ENCODE data around the gene FAM163A. TPM values are rescaled to one million over a fixed set of nuclear protein-coding genes. Genes with fewer than 3 reads are reported as not detected.

The FAM163A gene
- total and polyA plus RNA-seq, 2 donors from 2014 or later, result not detected

GRCh38 chr1:179820226-179820970 lies 77.3 kb downstream of the FAM163A start:
- FAIRE-seq (no peak), DNase-seq (peak in 2 of 5 donors; percentile 22 to 30)
- Histone ChIP-seq H3K27me3 (ENCODE audit: control insufficient read depth, insufficient read depth, low read length) (no peaks in the 10 kb centered on the region), H3K9me3 (ENCODE audit: control insufficient read depth in 2 of 3, insufficient read depth in 1 of 3, low read length in 3 of 3) (no peaks in the 10 kb centered on the region), H3K9ac (ENCODE audit: low read length in 3 of 3) (no peak overlapping the region), H3K4me3 (ENCODE audit: low read length in 3 of 3) (no peak overlapping the region), H3K4me1 (ENCODE audit: control insufficient read depth in 2 of 3, insufficient read depth in 2 of 3, low read depth in 1 of 3, low read length in 3 of 3) (peaks cover 0 to 4% (median 3%) of the 10 kb centered on the region in 3 donors), H3K36me3 (ENCODE audit: control insufficient read depth in 2 of 3, insufficient read depth in 3 of 3, low read length in 3 of 3) (no peaks in the 10 kb centered on the region), H3K27ac (ENCODE audit: low read depth in 2 of 2, low read length in 2 of 2) (no peak overlapping the region)
- intact Hi-C loops (cut with DNase I), result no loop called here
- TF ChIP-seq, protein P1, sequence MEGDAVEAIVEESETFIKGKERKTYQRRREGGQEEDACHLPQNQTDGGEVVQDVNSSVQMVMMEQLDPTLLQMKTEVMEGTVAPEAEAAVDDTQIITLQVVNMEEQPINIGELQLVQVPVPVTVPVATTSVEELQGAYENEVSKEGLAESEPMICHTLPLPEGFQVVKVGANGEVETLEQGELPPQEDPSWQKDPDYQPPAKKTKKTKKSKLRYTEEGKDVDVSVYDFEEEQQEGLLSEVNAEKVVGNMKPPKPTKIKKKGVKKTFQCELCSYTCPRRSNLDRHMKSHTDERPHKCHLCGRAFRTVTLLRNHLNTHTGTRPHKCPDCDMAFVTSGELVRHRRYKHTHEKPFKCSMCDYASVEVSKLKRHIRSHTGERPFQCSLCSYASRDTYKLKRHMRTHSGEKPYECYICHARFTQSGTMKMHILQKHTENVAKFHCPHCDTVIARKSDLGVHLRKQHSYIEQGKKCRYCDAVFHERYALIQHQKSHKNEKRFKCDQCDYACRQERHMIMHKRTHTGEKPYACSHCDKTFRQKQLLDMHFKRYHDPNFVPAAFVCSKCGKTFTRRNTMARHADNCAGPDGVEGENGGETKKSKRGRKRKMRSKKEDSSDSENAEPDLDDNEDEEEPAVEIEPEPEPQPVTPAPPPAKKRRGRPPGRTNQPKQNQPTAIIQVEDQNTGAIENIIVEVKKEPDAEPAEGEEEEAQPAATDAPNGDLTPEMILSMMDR (IDR thresholded peaks at IDR 0.05; ENCODE audit: borderline replicate concordance, extremely low read depth, insufficient read depth), result no peak

GRCh38 chr1:179821524-179821923 lies 78.4 kb downstream of the FAM163A start:
- Histone ChIP-seq H3K4me3 (ENCODE audit: low read length in 3 of 3) (no peak overlapping the region), H3K9me3 (ENCODE audit: control insufficient read depth in 2 of 3, insufficient read depth in 1 of 3, low read length in 3 of 3) (no peaks in the 10 kb centered on the region), H3K36me3 (ENCODE audit: control insufficient read depth in 2 of 3, insufficient read depth in 3 of 3, low read length in 3 of 3) (no peaks in the 10 kb centered on the region), H3K27ac (ENCODE audit: low read depth in 2 of 2, low read length in 2 of 2) (no peak overlapping the region), H3K27me3 (ENCODE audit: control insufficient read depth, insufficient read depth, low read length) (no peaks in the 10 kb centered on the region), H3K4me1 (ENCODE audit: control insufficient read depth in 2 of 3, insufficient read depth in 2 of 3, low read depth in 1 of 3, low read length in 3 of 3) (no peaks in the 10 kb centered on the region), H3K9ac (ENCODE audit: low read length in 3 of 3) (no peak overlapping the region)
- DNase-seq (peak in 2 of 5 donors; percentile 16 to 49), FAIRE-seq (no peak)
- TF ChIP-seq, protein P1 (IDR thresholded peaks at IDR 0.05; ENCODE audit: borderline replicate concordance, extremely low read depth, insufficient read depth), result no peak
- intact Hi-C loops (cut with DNase I), result no loop called here

DNA sequence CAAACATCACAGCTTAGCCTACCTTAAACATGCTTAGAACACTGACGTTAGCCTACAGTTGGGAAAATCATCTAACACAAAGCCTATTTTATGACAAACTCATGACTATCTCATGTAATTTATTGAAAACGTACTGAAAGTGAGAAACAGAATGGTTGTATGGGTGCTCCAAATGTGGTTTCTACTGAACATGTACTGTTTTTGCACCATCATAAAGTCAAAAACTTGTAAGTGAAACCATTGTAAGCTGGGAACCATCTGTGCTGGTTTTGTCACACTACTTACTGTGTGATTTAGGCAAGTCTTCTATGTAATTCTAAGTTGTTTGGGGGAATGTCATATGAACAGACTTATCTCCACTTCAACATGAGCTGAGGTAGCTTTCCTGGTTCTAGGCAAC lies 79.0 kb downstream of the FAM163A start:
- TF ChIP-seq, protein P1 (IDR thresholded peaks at IDR 0.05; ENCODE audit: borderline replicate concordance, extremely low read depth, insufficient read depth), result no peak
- DNase-seq (no peak), FAIRE-seq (no peak)
- Histone ChIP-seq H3K4me3 (ENCODE audit: low read length in 3 of 3) (no peak overlapping the region), H3K27me3 (ENCODE audit: control insufficient read depth, insufficient read depth, low read length) (no peaks in the 10 kb centered on the region), H3K36me3 (ENCODE audit: control insufficient read depth in 2 of 3, insufficient read depth in 3 of 3, low read length in 3 of 3) (no peaks in the 10 kb centered on the region), H3K27ac (ENCODE audit: low read depth in 2 of 2, low read length in 2 of 2) (no peak overlapping the region), H3K9ac (ENCODE audit: low read length in 3 of 3) (no peak overlapping the region), H3K4me1 (ENCODE audit: control insufficient read depth in 2 of 3, insufficient read depth in 2 of 3, low read depth in 1 of 3, low read length in 3 of 3) (no peaks in the 10 kb centered on the region), H3K9me3 (ENCODE audit: control insufficient read depth in 2 of 3, insufficient read depth in 1 of 3, low read length in 3 of 3) (no peaks in the 10 kb centered on the region)
- intact Hi-C loops (cut with DNase I), result no loop called here

Measured in kidney (tissue), 14 donors.